Mesenchymal stem cell (in vitro differentiated cells and primary cell): ENCODE data around the gene FAM47C.

ENCODE experiments used
- DNase-seq: peaks from one replicate; pipeline ENCODE4 v3.0.0-alpha.2; 2013
- H2AFZ ChIP-seq: one replicate; pipeline ENCODE4 v1.6.1; 2013; ENCODE audit warnings: low read depth, mild to moderate bottlenecking, control low read depth, inconsistent platforms, low read length, moderate library complexity
- H2AK5ac ChIP-seq: 2 replicates; pipeline ENCODE4 v1.6.1; 2013; ENCODE audit warnings: low read length, moderate library complexity, mild to moderate bottlenecking, inconsistent platforms; ENCODE audit not compliant: severe bottlenecking
- H2BK120ac ChIP-seq: one replicate; pipeline ENCODE4 v1.6.1; 2013; ENCODE audit warnings: low read depth, mild to moderate bottlenecking, inconsistent platforms, low read length, moderate library complexity
- H2BK12ac ChIP-seq, 2 experiments: one replicate each; pipeline ENCODE4 v1.6.1; 2013; ENCODE audit warnings: inconsistent platforms in 2 of 2, low read length in 2 of 2, mild to moderate bottlenecking in 2 of 2, moderate library complexity in 2 of 2, control low read depth in 1 of 2
- H2BK15ac ChIP-seq: one replicate; pipeline ENCODE4 v1.6.1; 2013; ENCODE audit warnings: mild to moderate bottlenecking, low read depth, inconsistent platforms; ENCODE audit not compliant: poor library complexity, severe bottlenecking
- H2BK5ac ChIP-seq: 2 replicates; pipeline ENCODE4 v1.6.1; 2013; ENCODE audit warnings: low read depth, mild to moderate bottlenecking, low read length, control low read depth, inconsistent platforms; ENCODE audit not compliant: poor library complexity, severe bottlenecking
- H3K14ac ChIP-seq, 2 experiments: one replicate each; pipeline ENCODE4 v1.6.1; 2013; ENCODE audit warnings: inconsistent platforms in 2 of 2, low read length in 2 of 2, control low read depth in 1 of 2, mild to moderate bottlenecking in 1 of 2, moderate library complexity in 1 of 2
- H3K18ac ChIP-seq, 2 experiments: one replicate each; pipeline ENCODE4 v1.6.1; 2013; ENCODE audit warnings: inconsistent platforms in 2 of 2, low read length in 2 of 2, control low read depth in 1 of 2, low read depth in 1 of 2, mild to moderate bottlenecking in 1 of 2
- H3K23ac ChIP-seq, 2 experiments: one replicate each; pipeline ENCODE4 v1.6.1; 2013; ENCODE audit warnings: inconsistent platforms in 2 of 2, low read length in 2 of 2, mild to moderate bottlenecking in 2 of 2, moderate library complexity in 2 of 2, control low read depth in 1 of 2
- H3K27ac ChIP-seq: 2 replicates; pipeline ENCODE4 v1.5.1; 2013; ENCODE audit warnings: mild to moderate bottlenecking, moderate library complexity, low read length, control low read depth, inconsistent platforms; ENCODE audit not compliant: poor library complexity, severe bottlenecking
- H3K27me3 ChIP-seq, 2 experiments: 2 replicates each; pipeline versions ENCODE4 v1.6.1 to v1.7.0; 2013; ENCODE audit warnings: low read length in 2 of 2, mild to moderate bottlenecking in 2 of 2, moderate library complexity in 2 of 2, control low read depth in 1 of 2, inconsistent platforms in 1 of 2; ENCODE audit not compliant: control insufficient read depth in 1 of 2, insufficient read depth in 1 of 2
- H3K36me3 ChIP-seq, 2 experiments: 2 replicates each; pipeline versions ENCODE4 v1.6.1 to v1.7.0; 2013; ENCODE audit warnings: low read length in 2 of 2, control low read depth in 1 of 2, inconsistent platforms in 1 of 2, low read depth in 1 of 2, mild to moderate bottlenecking in 1 of 2; ENCODE audit not compliant: insufficient read depth in 2 of 2, control insufficient read depth in 1 of 2
- H3K4ac ChIP-seq, 2 experiments: one replicate each; pipeline ENCODE4 v1.6.1; 2013; ENCODE audit warnings: inconsistent platforms in 2 of 2, low read length in 2 of 2, mild to moderate bottlenecking in 2 of 2, moderate library complexity in 2 of 2, control low read depth in 1 of 2, low read depth in 1 of 2
- H3K4me1 ChIP-seq: 2 replicates; pipeline ENCODE4 v1.6.1; 2013; ENCODE audit warnings: low read depth, low read length, control low read depth; ENCODE audit not compliant: control insufficient read depth, insufficient read depth
- H3K4me2 ChIP-seq: 2 replicates; pipeline ENCODE4 v1.6.1; 2013; ENCODE audit warnings: low read length, mild to moderate bottlenecking, inconsistent platforms; ENCODE audit not compliant: poor library complexity, severe bottlenecking
- H3K4me3 ChIP-seq, 2 experiments: 2 replicates each; pipeline versions ENCODE4 v1.5.1 to v1.7.0; 2013; ENCODE audit warnings: low read length in 2 of 2, mild to moderate bottlenecking in 2 of 2, control low read depth in 1 of 2, low read depth in 1 of 2; ENCODE audit not compliant: insufficient read depth in 1 of 2
- H3K79me1 ChIP-seq: replicated peaks from 2 replicates; pipeline ENCODE4 v1.6.1; 2013; ENCODE audit warnings: mild to moderate bottlenecking, control low read depth, low read length, inconsistent platforms; ENCODE audit not compliant: poor library complexity, severe bottlenecking
- H3K9ac ChIP-seq: 2 replicates; pipeline ENCODE4 v1.7.0; 2013; ENCODE audit warnings: mild to moderate bottlenecking, low read length, moderate library complexity
- H3K9me3 ChIP-seq: 2 replicates; pipeline ENCODE4 v1.7.0; 2013; ENCODE audit warnings: mild to moderate bottlenecking, low read length; ENCODE audit not compliant: control insufficient read depth
- H4K8ac ChIP-seq: one replicate; pipeline ENCODE4 v1.6.1; 2013; ENCODE audit warnings: inconsistent platforms, mild to moderate bottlenecking, low read length, moderate library complexity
- H4K91ac ChIP-seq: one replicate; pipeline ENCODE4 v1.6.1; 2013; ENCODE audit warnings: mild to moderate bottlenecking, low read length, inconsistent platforms
- WGBS: methylation state at CpG from one replicate; pipeline ENCODE4 v1.1.7; 2013; ENCODE audit warnings: mixed read lengths; 5-methylcytosine and 5-hydroxymethylcytosine counted together

Gene FAM47C

GRCh38 chrX:36973575-36973974, 34.6 kb upstream of the FAM47C start:
- H3K27ac ChIP-seq: no peak overlapping the region
- no peak overlapping the region for H3K18ac ChIP-seq
- H2BK12ac ChIP-seq: no peak overlapping the region
- no peak overlapping the region for H4K91ac ChIP-seq
- no peak overlapping the region for H2AFZ ChIP-seq
- H3K4me1 ChIP-seq: no peaks in the 10 kb centered on the region
- no peak overlapping the region for H2BK5ac ChIP-seq
- no peak overlapping the region for H3K14ac ChIP-seq
- H3K9ac ChIP-seq: no peak overlapping the region
- no peak overlapping the region for H3K4ac ChIP-seq
- no peak overlapping the region for H4K8ac ChIP-seq
- DNase-seq: no peak
- no peaks in the 10 kb centered on the region for H3K27me3 ChIP-seq
- no peaks in the 10 kb centered on the region for H3K79me1 ChIP-seq
- no peak overlapping the region for H2BK15ac ChIP-seq
- no peak overlapping the region for H2BK120ac ChIP-seq
- H3K9me3 ChIP-seq: no peaks in the 10 kb centered on the region
- no peak overlapping the region for H2AK5ac ChIP-seq
- no peak overlapping the region for H3K23ac ChIP-seq
- H3K4me2 ChIP-seq: no peak overlapping the region
- H3K4me3 ChIP-seq: no peak overlapping the region
- H3K36me3 ChIP-seq: no peaks in the 10 kb centered on the region

DNA sequence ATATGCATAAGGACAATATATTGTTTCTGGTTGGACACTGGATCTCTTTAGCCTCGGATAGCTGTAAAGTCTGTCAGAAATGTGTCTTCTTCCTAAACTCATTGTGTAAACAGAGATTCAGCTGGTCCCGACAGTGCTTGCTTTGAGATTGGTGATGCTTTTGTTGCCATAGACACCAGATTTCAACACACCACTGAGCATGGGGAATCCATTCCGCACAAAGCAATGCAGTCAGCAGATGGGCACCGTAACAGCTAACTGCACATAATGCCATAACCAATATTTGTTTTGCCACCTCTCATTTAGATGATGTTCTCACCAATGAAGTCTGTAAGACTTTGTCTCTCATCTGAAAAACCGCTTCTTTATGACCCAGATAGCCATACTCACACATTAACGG, 33.3 kb upstream of the FAM47C start:
- no peak overlapping the region for H3K9ac ChIP-seq
- H3K27me3 ChIP-seq: no peaks in the 10 kb centered on the region
- H2AK5ac ChIP-seq: no peak overlapping the region
- no peaks in the 10 kb centered on the region for H3K4me1 ChIP-seq
- H3K4me2 ChIP-seq: no peak overlapping the region
- no peaks in the 10 kb centered on the region for H3K36me3 ChIP-seq
- no peak overlapping the region for H2AFZ ChIP-seq
- no peak overlapping the region for H2BK15ac ChIP-seq
- H2BK120ac ChIP-seq: no peak overlapping the region
- no peak for DNase-seq
- H3K9me3 ChIP-seq: no peaks in the 10 kb centered on the region
- H3K14ac ChIP-seq: no peak overlapping the region
- no peak overlapping the region for H3K4me3 ChIP-seq
- H3K23ac ChIP-seq: no peak overlapping the region
- no peak overlapping the region for H4K91ac ChIP-seq
- no peaks in the 10 kb centered on the region for H3K79me1 ChIP-seq
- no peak overlapping the region for H2BK5ac ChIP-seq
- no peak overlapping the region for H3K18ac ChIP-seq
- no peak overlapping the region for H2BK12ac ChIP-seq
- no peak overlapping the region for H4K8ac ChIP-seq
- 79% methylated on average over 4 of the region's 6 CpGs for WGBS
- H3K4ac ChIP-seq: no peak overlapping the region
- H3K27ac ChIP-seq: no peak overlapping the region

DNA sequence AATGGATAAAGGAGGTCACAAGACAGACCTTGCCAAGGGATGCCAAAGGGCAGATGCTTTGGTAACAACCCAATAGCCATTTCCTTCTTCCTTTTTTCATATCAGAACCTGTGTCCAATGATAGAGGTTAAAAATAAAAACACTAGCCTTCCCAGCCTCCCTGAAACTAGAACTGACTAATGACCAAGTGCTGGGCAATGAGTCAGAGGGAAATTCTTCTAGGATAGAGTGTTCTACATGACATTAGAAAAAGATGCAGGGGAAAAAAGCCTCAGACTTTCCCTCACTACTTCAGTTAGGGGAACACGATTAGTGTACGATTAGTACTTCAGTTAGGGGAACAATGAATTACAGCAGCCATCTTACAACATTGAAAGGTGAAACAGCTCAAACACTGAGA, 29.3 kb upstream of the FAM47C start:
- H3K27ac ChIP-seq: no peak overlapping the region
- H2AFZ ChIP-seq: no peak overlapping the region
- no peaks in the 10 kb centered on the region for H3K4me1 ChIP-seq
- no peak overlapping the region for H3K23ac ChIP-seq
- no peak overlapping the region for H3K9ac ChIP-seq
- no peaks in the 10 kb centered on the region for H3K79me1 ChIP-seq
- WGBS: no CpG with 5 or more reads among the region's 2 CpGs
- no peak overlapping the region for H4K8ac ChIP-seq
- H3K4me2 ChIP-seq: no peak overlapping the region
- H2AK5ac ChIP-seq: no peak overlapping the region
- H2BK120ac ChIP-seq: no peak overlapping the region
- H2BK12ac ChIP-seq: no peak overlapping the region
- no peak overlapping the region for H4K91ac ChIP-seq
- no peak overlapping the region for H2BK5ac ChIP-seq
- no peak overlapping the region for H3K4me3 ChIP-seq
- H3K27me3 ChIP-seq: no peaks in the 10 kb centered on the region
- H3K14ac ChIP-seq: no peak overlapping the region
- no peak overlapping the region for H3K4ac ChIP-seq
- H3K9me3 ChIP-seq: no peaks in the 10 kb centered on the region
- H2BK15ac ChIP-seq: no peak overlapping the region
- no peaks in the 10 kb centered on the region for H3K36me3 ChIP-seq
- no peak overlapping the region for H3K18ac ChIP-seq
- DNase-seq: no peak

GRCh38 chrX:36983831-36984230, 24.3 kb upstream of the FAM47C start:
- Histone ChIP-seq H4K91ac (no peak overlapping the region), H3K27ac (no peak overlapping the region), H2AK5ac (no peak overlapping the region), H3K9me3 (no peaks in the 10 kb centered on the region), H3K4me2 (no peak overlapping the region), H3K9ac (no peak overlapping the region), H3K4ac (no peak overlapping the region), H2BK12ac (no peak overlapping the region), H3K18ac (no peak overlapping the region), H4K8ac (no peak overlapping the region), H2BK5ac (no peak overlapping the region), H3K14ac (no peak overlapping the region), H3K4me3 (no peak overlapping the region), H3K4me1 (peaks cover 6% of the 10 kb centered on the region), H3K36me3 (no peaks in the 10 kb centered on the region), H2BK120ac (no peak overlapping the region), H3K79me1 (no peaks in the 10 kb centered on the region), H3K27me3 (no peaks in the 10 kb centered on the region), H2AFZ (no peak overlapping the region), H2BK15ac (no peak overlapping the region), H3K23ac (no peak overlapping the region)
- 44% methylated on average over 2 of the region's 3 CpGs for WGBS
- DNase-seq: no peak
